MCF 10A (cell line): ENCODE results near the gene C1QBP. TPM values are rescaled to one million over a fixed set of nuclear protein-coding genes. Genes with fewer than 3 reads are reported as not detected.
"Not testable (repeated sequence)": the region's sequence is repeated elsewhere in the genome, so short reads cannot be mapped to it uniquely, and the experiment has no call there.

Experiments used
- BruUV-seq: library from RNA; stranded (reverse); fragments of 400-500 nt; replicated peaks from 2 replicates; lab custom pipeline; 2021; lab: Mats Ljungman, UMichigan
- CTCF ChIA-PET: fragments of 300-600 bp; sonication (Branson Sonifier 250); formaldehyde crosslinking; extraction: SDS; loops from one replicate; lab custom pipeline; 2021; ENCODE audit warnings: antibody characterized with exemption, inconsistent platforms; lab: Yijun Ruan, JAX
- POLR2A ChIA-PET: fragments of 300-600, 350-650 bp; sonication (Branson Sonifier 250); formaldehyde crosslinking; extraction: SDS; loops from one replicate; lab custom pipeline; 2020; ENCODE audit warnings: antibody characterized with exemption, inconsistent platforms; lab: Yijun Ruan, JAX
- DNase-seq: peaks from one replicate; pipeline ENCODE4 v3.0.0-alpha.2; 2018; ENCODE audit not compliant: unreplicated experiment
- H3K27ac Mint-ChIP-seq: one replicate; pipeline ENCODE4 v1.8.0; 2022; ENCODE audit warnings: mild to moderate bottlenecking, low read depth, mixed read lengths; ENCODE audit not compliant: unreplicated experiment
- H3K27me3 Mint-ChIP-seq: one replicate; pipeline ENCODE4 v1.8.0; 2022; ENCODE audit warnings: mixed read lengths; ENCODE audit not compliant: insufficient read depth, unreplicated experiment
- H3K36me3 Mint-ChIP-seq: one replicate; pipeline ENCODE4 v1.8.0; 2022; ENCODE audit warnings: mild to moderate bottlenecking, moderate library complexity, mixed read lengths; ENCODE audit not compliant: insufficient read depth, unreplicated experiment
- H3K4me1 Mint-ChIP-seq: one replicate; pipeline ENCODE4 v1.8.0; 2022; ENCODE audit warnings: mixed read lengths; ENCODE audit not compliant: insufficient read depth, unreplicated experiment
- H3K4me3 Mint-ChIP-seq: one replicate; pipeline ENCODE4 v1.8.0; 2022; ENCODE audit warnings: mild to moderate bottlenecking, moderate library complexity, mixed read lengths; ENCODE audit not compliant: unreplicated experiment
- H3K9me3 Mint-ChIP-seq: one replicate; pipeline ENCODE4 v1.8.0; 2022; ENCODE audit warnings: mixed read lengths; ENCODE audit not compliant: unreplicated experiment
- CTCF ChIP-seq: fragments of 200-600 bp; IDR thresholded peaks from one replicate; pipeline ENCODE4 v1.8.0; 2022; ENCODE audit warnings: antibody characterized with exemption, mild to moderate bottlenecking; ENCODE audit not compliant: unreplicated experiment
- intact Hi-C: fragments of 100-400 bp; cut with micrococcal nuclease; formaldehyde crosslinking; loops from 2 replicates; pipeline ENCODE4 v1.14.1; 2022
- total RNA-seq: library from RNA; stranded (reverse); gene quantifications from 2 replicates; pipeline ENCODE4 v1.2.3, GENCODE V29; 2022

The C1QBP gene
- total RNA-seq, 1 experiment from 2014 or later = 438 TPM

- POLR2A ChIA-PET = interaction anchor here (0.7 to 0.8 kb wide), 3 partner anchors 9 to 25 kb away, joined by 3 to 5 read pairs (median 4); no protein-coding TSS in a partner anchor
- H3K27ac Mint-ChIP-seq = no peak overlapping the region
- H3K4me3 Mint-ChIP-seq = no peak overlapping the region
- peaks cover 72% of the 10 kb centered on the region for H3K36me3 Mint-ChIP-seq
- no TSS peak for BruUV-seq
- CTCF ChIA-PET = no interaction called here
- peaks cover 5% of the 10 kb centered on the region for H3K4me1 Mint-ChIP-seq
- no peak for DNase-seq
- H3K27me3 Mint-ChIP-seq = no peaks in the 10 kb centered on the region
- TF ChIP-seq CTCF = no peak
- H3K9me3 Mint-ChIP-seq = no peaks in the 10 kb centered on the region
- intact Hi-C loops = no loop called here
These were observed 4.8 kb upstream of the C1QBP start for GRCh38 chr17:5443728-5444127.

GRCh38 chr17:5439446-5439764, 450 bp upstream of the C1QBP start:
- H3K4me3 Mint-ChIP-seq = peak overlapping the region; percentile 71
- no peak overlapping the region for H3K27ac Mint-ChIP-seq
- TF ChIP-seq CTCF = no peak
- POLR2A ChIA-PET = interaction anchor here (0.6 to 9.6 kb wide), 23 partner anchors 8 to 1204 kb away, joined by 3 to 100 read pairs (median 4); partner anchors contain the start of genes DERL2, DHX33, MIS12 and NUP88
- H3K27me3 Mint-ChIP-seq = no peaks in the 10 kb centered on the region
- H3K36me3 Mint-ChIP-seq = peaks cover 72% of the 10 kb centered on the region
- intact Hi-C loops = loop anchor here (1.0 kb wide), 1 partner anchor 17 kb away; no protein-coding TSS in a partner anchor
- H3K9me3 Mint-ChIP-seq = no peaks in the 10 kb centered on the region
- no peak for DNase-seq
- CTCF ChIA-PET = interaction anchor here (0.6 to 3.6 kb wide), 31 partner anchors 9 to 1520 kb away, joined by 3 to 21 read pairs (median 5); partner anchors contain the start of genes DHX33 and NUP88
- no TSS peak for BruUV-seq
- peaks cover 16% of the 10 kb centered on the region for H3K4me1 Mint-ChIP-seq

GRCh38 chr17:5437721-5438317, 1.1 kb downstream of the C1QBP start:
- intact Hi-C loops = no loop called here
- no peaks in the 10 kb centered on the region for H3K27me3 Mint-ChIP-seq

GRCh38 chr17:5435781-5436315, 3.1 kb downstream of the C1QBP start:
- H3K27me3 Mint-ChIP-seq = not testable (repeated sequence)

More at GRCh38 chr17:5437721-5438317, 1.1 kb downstream of the C1QBP start:
- peak; percentile 27 for DNase-seq
- no peaks in the 10 kb centered on the region for H3K9me3 Mint-ChIP-seq
- ChIA-PET CTCF (interaction anchor here (1.2 to 3.3 kb wide), 5 partner anchors 8 to 21 kb away, joined by 3 to 14 read pairs (median 9); partner anchors contain the start of genes NUP88 and RPAIN), POLR2A (interaction anchor here (0.6 to 9.6 kb wide), 12 partner anchors 10 to 156 kb away, joined by 3 to 100 read pairs (median 8); partner anchors contain the start of genes DERL2, MIS12, NUP88 and RABEP1)
- H3K36me3 Mint-ChIP-seq = peaks cover 72% of the 10 kb centered on the region
- BruUV-seq = TSS peak; percentile 53
- H3K27ac Mint-ChIP-seq = peak overlapping the region; percentile 46
- no peak for TF ChIP-seq CTCF
- peak overlapping the region; percentile 71 for H3K4me3 Mint-ChIP-seq
- H3K4me1 Mint-ChIP-seq = peaks cover 16% of the 10 kb centered on the region

More at GRCh38 chr17:5435781-5436315, 3.1 kb downstream of the C1QBP start:
- BruUV-seq, intact Hi-C loops, H3K4me3 Mint-ChIP-seq, H3K9me3 Mint-ChIP-seq: not testable (repeated sequence)
- Mint-ChIP-seq H3K36me3 (peaks cover 78% of the 10 kb centered on the region), H3K4me1 (peaks cover 28% of the 10 kb centered on the region), H3K27ac (peak overlapping the region; percentile 66)
- peak; percentile 26 for DNase-seq
- POLR2A ChIA-PET = interaction anchor here (0.6 to 9.6 kb wide), 4 partner anchors 13 to 1009 kb away, joined by 3 to 100 read pairs (median 41); partner anchors contain the start of genes NUP88 and RPAIN
- CTCF ChIA-PET = interaction anchor here (0.7 to 1.6 kb wide), 3 partner anchors 13 to 101 kb away, joined by 4 read pairs; no protein-coding TSS in a partner anchor
